GM12891 (cell line): ENCODE measurements around the gene HMCN2.

Experiments
- PAX5 ChIP-seq: IDR thresholded peaks from 2 replicates; pipeline ENCODE4 v1.6.1; 2011; ENCODE audit warnings: low read length, moderate library complexity, mild to moderate bottlenecking; ENCODE audit not compliant: insufficient read depth, severe bottlenecking
- POLR2A ChIP-seq: IDR thresholded peaks from 2 replicates; pipeline ENCODE4 v1.6.1; 2011; ENCODE audit warnings: low read depth, low read length, control low read depth
- POLR2AphosphoS5 ChIP-seq: IDR thresholded peaks from 2 replicates; pipeline ENCODE4 v1.6.1; 2011; ENCODE audit warnings: low read depth, low read length, control low read depth
- SPI1 ChIP-seq: IDR thresholded peaks from 2 replicates; pipeline ENCODE4 v1.6.1; 2011; ENCODE audit warnings: low read depth, low read length, control low read depth
- TAF1 ChIP-seq: IDR thresholded peaks from 2 replicates; pipeline ENCODE4 v1.6.1; 2011; ENCODE audit warnings: low read depth, low read length, control low read depth

DNA sequence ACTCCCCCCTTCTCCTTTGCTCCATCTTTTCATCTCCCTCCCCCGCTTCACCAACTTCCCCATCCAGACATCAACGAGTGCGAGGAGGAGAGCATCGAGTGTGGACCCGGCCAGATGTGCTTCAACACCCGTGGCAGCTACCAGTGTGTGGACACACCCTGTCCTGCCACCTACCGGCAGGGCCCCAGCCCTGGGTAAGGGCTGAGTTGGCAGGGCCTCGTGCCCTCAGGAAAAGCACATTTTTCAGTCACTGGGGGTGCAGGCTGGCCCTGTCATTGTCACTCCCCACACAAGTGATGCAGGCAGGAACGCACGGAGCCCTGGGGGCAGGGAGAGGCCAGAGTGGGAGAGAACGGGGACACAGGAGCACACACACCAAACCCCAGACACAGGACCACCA lies 166.8 kb downstream of the HMCN2 start:
- TF ChIP-seq SPI1 (no peak), POLR2A (no peak), POLR2AphosphoS5 (no peak), TAF1 (no peak), PAX5 (no peak)
